Activated T-helper 1 cell treated with Interleukin-2 at 50 U/mL for 16 hours (primary cell): ENCODE measurements around the gene CORO6.

Experiments
- DNase-seq: peaks from one replicate; pipeline ENCODE4 v3.0.0-alpha.2; 2020; ENCODE audit warnings: low read depth

CORO6 gene

DNA sequence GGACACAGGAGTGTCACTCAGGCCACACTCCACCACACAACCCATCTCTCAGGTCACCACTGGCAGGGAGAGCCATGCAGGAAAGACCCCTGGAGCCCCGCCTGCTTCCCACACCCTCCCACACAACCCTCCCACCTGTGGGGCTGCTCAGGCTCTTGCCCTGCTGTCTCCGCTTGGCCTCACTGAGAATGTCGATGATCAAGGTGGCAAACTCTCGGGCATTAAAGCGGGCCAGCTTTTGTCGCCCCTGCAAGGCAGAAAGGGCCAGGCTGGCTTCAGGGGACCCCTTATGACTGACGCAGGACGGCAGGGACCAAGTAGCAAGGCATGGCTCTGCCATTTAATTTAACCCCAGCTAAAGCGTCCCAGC lies 45.7 kb downstream of the CORO6 start:
- no peak for DNase-seq

DNA sequence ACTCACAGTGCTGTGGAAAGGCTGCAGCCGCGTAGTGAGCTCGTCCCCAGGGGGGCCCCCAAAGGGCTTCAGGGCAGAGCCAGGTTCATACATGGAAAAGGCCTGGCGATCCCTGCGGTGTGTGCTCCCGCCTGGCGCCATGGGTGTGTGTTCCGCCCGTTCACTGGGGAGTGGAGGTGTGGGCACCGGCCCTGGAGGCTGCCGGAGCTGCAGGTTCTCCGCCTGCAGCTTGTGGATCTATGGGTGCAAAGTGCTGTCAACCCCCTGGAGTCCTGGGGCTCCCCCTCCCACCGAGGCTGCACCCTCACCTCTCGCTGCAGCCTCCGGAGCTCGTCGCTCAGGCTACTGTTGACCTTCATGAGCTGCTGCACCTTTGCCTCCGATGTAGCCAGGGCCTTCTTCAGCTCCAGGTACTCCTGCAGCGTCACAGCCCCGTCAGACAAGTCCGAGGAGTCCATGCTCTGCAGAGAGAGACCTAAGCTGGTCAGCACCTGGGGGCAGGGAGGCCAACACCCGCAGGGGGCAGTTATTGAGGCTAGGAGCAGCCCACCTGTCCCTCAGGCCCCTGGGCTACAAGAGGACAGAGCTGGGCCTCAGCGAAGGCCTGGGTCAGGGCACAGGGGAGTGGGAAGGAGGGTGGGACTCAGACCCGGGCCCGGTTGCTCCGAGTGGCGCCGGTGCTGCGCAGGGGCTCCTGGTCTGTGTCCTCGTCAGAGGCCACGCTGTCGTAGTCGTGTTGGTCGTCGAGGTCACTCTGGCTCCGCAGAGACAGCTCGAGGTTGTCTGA lies 46.3 kb downstream of the CORO6 start:
- DNase-seq: no peak

- DNase-seq: no peak
Observed at GRCh38 chr17:29575511-29576213, 47.0 kb downstream of the CORO6 start.

DNA sequence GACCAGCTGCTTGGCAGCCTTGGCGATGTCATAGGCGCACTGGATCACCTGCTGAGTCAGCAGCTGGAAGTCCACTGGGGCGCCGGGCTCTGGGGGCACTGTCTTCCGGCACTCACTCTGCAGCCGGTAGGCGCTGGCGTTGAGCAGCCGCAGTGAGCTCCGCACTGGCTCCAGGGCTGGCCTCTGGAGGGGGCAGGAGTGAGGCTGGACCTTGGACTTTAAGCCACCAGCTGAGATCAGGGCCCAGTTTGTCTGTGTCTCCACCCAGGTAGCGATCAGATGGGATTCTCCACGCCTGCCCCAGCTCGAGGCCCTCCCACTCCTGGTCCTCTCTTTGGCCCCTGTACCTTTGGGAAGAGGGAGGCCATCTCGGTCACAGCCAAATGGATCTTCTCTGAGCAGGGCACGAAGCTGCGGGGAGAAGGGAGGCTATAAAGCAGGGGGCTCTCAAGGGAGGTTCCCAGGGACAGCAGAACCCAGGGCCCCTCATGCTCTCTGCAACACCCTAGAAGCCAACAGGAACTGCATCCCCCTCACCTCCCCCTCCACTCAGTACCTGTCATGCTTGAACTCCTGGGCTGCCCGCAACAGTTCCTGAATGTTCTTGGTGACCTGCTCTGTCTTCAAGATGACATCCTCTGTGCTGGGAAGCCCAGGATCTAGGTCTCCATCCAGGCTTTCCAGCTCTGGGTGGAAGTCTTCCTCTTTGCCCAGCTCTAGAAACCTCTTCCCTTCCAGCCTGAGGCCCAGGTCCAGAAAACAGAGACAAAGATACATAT lies 47.8 kb downstream of the CORO6 start:
- no peak for DNase-seq

DNA sequence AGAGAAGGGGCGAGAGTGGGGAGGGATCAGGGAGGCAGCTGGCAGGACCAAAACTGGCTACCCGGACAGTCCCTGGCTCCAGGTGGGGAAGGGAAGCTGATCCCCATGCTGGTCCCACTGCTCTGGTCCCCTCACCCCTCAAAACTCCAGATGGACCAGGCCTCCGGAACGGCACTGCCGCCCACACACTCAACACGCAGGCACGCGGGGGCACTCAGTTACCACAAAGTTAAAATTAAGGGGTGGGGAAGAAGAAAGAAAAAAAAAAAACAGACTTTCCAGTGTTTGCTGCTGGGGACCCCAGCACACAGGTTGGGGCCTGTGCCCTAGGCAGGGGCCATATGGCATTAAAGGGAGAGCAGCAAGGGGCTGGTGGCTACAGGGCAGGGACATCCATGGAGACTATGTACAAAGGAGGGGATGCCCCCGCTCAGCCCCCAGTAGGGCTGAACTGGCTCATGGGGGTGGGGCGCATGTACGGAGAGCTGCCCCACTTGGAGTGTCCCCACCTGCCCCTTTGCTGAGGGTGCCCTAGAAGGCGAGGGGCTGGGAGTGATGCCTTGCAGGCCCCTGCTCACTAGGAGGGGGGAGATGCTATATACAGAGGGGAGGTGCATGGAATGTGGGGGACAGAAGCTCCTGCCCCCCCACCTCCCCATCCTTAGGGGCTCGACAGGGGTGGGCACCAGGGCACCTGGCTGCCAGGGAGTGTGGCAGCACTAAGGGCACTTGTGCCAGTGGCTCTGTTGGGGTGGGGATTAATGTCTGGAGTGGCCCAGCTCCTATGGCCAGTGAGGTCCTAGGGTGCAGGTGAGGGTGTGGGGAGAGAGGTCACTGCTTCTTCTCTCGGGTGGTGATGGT lies 48.6 kb downstream of the CORO6 start:
- DNase-seq: no peak

GRCh38 chr17:29573558-29573869 lies 49.2 kb downstream of the CORO6 start:
- no peak for DNase-seq

GRCh38 chr17:29572691-29573557 lies 49.8 kb downstream of the CORO6 start:
- peak; percentile 38 for DNase-seq

- no peak for DNase-seq
Observed at GRCh38 chr17:29571883-29572681, 50.6 kb downstream of the CORO6 start.

GRCh38 chr17:29571486-29571882 lies 51.2 kb downstream of the CORO6 start:
- no peak for DNase-seq

- DNase-seq: no peak
Observed at GRCh38 chr17:29570521-29570920, 52.2 kb downstream of the CORO6 start.

DNA sequence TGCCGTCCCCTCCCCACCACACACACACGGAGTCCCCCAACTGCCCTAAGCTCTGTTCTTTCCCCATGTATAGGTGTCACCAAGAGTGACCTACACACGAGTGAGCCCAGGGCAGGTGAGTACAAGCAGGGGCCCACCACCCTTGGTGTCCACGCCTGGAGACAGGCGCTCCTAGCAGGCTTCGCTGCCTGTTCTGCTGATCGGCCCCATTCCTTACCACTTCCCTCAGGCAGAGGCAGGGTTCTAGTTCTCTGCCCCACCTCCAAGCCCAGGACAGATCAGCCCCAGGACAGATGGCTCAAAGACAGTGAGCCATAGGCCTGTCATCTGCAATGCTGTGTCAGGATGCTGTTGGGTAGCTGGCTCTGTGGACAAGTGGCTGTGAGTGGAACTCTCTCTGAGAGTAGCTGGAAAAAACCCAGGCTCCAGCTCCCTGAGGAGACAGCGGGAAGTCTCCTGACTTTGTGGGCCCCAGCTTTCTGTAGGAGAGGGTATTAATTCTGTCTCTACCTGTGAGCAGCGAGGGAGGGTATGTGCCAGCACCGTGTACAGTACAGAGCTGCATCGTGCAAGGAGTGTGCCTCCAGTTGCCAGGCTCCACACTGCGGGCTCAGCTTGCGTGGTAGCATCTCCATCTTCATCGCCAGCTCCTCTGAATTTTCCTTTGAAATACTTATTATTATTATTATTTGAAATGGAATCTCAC lies 53.3 kb downstream of the CORO6 start:
- no peak for DNase-seq

GRCh38 chr17:29568331-29569244 lies 54.1 kb downstream of the CORO6 start, which contains the start of gene TP53I13:
Gene TP53I13, plus strand, starts transcription at chr17:29568701. Its CDS starts 58 bp downstream, at chr17:29568759.
- peak; percentile 82 for DNase-seq

- peak; percentile 69 for DNase-seq
Observed at GRCh38 chr17:29567554-29568330, 55.0 kb downstream of the CORO6 start.

- no peak for DNase-seq
Observed at GRCh38 chr17:29567304-29567553, 55.5 kb downstream of the CORO6 start.

GRCh38 chr17:29566473-29567303 lies 56.0 kb downstream of the CORO6 start, which contains the start of gene ABHD15:
Gene ABHD15, minus strand, starts transcription at chr17:29567037. Its CDS starts 71 bp downstream, at chr17:29566966.
- DNase-seq: peak; percentile 46

- peak; percentile 52 for DNase-seq
Observed at GRCh38 chr17:29565643-29566472, 56.9 kb downstream of the CORO6 start.
